SIG-M5 treated with dmso at 0.1 percent for 504 hours (cell line): ENCODE measurements around the gene MARCO.

Source experiments
- DNase-seq: peaks from one replicate; lab custom pipeline; 2025; ENCODE audit not compliant: unreplicated experiment; lab: John Stamatoyannopoulos, UW

Gene MARCO, protein sequence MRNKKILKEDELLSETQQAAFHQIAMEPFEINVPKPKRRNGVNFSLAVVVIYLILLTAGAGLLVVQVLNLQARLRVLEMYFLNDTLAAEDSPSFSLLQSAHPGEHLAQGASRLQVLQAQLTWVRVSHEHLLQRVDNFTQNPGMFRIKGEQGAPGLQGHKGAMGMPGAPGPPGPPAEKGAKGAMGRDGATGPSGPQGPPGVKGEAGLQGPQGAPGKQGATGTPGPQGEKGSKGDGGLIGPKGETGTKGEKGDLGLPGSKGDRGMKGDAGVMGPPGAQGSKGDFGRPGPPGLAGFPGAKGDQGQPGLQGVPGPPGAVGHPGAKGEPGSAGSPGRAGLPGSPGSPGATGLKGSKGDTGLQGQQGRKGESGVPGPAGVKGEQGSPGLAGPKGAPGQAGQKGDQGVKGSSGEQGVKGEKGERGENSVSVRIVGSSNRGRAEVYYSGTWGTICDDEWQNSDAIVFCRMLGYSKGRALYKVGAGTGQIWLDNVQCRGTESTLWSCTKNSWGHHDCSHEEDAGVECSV

DNA sequence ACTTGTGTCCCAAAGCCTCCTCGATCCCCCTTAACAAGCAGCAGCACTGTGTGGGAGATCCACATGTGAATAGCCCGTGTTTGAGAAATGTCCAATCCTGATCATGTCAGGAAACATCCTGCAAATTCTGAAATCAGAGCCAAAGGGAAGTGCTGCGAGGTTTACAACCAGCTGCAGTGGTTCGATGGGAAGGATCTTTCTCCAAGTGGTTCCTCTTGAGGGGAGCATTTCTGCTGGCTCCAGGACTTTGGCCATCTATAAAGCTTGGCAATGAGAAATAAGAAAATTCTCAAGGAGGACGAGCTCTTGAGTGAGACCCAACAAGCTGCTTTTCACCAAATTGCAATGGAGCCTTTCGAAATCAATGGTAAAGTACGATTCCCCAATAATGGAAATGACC lies at the start of gene MARCO:
Gene MARCO, plus strand, starts transcription at position 164 of the 400 bp plus-strand sequence. Its CDS starts 107 bp downstream, at position 271.
- no peak for DNase-seq

DNA sequence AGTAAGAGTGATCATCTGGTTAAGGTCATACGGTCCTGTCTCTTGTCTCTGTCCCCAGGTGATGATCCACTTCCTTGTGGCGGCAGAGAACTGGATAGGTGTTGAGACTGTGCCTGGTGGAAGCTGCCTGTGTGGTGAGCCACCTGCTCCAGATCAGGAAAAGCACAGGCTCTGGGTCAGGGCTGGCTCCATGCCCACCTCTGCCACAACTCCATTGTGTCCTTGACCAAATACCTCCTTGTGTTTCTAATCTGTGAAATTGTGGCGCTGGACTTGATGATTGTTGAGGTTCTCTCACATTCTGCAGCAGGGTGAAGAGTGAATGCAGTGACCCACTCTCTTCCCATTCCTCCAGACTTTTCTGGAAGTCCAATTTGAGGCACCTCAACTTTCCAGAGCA lies 48.9 kb upstream of the MARCO start:
- no peak for DNase-seq

DNA sequence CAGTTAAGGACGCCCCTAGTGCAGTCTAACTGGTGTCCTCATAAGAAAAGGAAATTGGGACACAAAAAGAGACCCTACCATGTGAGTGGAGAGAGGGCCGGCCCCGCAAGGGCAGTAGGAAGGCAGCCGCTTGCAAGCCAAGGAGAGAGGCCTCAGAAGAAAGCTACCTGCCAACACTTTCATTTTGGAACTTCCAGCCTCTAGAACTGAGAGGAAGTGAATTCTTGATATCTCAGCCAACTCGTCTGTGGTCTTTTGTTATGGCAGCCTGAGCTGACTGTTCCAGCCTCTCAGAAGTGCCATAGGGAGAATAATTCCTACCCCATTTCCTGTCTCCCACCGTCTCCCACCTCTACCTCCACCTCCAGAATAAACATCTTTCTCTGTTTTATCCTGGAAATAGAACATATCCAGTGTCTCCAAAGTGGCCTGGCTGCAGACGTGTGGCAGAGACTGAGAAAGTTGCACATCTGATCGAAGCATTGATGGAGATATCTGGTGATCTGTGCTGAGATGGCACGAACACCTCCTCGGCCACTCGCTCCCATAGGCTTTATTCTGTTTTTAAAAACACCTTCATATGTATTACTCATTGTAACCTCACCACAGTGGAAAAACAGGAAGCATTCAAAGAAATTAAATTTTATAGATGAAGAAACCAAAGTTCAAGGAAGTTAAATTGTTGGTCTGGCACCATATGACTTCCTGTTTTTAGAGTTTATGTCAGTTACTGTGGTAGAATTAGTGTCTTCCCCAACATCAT lies 39.5 kb upstream of the MARCO start:
- peak; percentile 96 for DNase-seq

DNA sequence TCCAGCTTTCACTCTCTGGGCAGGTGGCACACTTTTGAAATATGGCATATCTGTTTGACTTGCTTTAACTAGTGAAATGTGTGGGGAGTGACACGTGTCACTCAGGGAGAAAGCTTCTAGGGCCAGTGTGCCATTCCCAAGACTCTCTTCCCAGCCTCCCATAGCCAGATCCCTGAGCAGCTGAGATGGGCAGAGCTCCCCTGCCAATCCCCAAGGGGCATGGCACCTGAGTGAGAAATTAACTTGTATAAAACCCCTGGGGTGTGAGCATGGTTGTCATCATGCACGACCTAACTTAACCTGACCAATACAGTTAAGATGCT lies 39.0 kb upstream of the MARCO start:
- DNase-seq = no peak

DNA sequence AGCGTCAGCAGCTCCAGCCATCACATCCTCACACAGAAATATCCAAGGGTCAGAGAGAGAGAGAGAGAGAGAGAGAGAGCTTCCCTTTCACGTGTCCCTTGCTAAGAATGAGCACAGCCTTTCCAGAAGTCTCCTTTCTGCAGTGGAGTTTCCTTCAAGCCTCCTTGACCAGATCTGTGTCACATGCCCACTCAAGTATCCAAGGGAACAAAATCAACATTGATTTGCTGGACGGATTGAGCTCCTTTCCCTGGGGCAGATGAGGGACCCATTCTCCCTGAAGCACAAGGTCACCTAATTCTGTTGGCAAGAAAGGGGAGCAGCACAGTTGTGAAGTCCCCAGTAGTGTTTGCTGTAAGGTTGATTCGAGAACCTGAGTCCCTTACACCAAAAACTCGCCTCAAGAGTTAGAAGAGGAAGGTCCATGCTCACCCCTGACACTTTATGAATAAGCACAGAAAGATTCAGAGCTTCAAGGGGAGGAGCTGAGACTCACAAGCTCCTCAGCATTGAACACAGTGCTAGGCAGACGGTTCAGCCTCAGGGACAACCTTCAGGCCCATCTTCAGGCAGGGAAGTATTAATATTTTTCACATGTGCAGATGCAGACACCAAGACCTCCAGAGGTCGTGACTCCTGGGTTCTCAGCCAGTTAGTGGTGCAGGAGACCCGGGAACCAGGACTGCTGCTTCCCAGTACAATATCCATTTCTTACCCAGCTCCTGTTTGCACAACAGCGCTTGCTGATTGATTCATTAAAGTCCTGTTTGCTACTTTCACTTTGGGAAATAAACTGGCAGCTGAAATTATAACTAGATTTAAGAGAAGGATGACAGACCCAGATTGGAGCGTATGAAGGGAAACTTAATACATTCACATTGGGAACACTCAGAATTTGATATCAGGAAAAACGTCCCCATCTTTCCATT lies 38.2 kb upstream of the MARCO start:
- no peak for DNase-seq

DNA sequence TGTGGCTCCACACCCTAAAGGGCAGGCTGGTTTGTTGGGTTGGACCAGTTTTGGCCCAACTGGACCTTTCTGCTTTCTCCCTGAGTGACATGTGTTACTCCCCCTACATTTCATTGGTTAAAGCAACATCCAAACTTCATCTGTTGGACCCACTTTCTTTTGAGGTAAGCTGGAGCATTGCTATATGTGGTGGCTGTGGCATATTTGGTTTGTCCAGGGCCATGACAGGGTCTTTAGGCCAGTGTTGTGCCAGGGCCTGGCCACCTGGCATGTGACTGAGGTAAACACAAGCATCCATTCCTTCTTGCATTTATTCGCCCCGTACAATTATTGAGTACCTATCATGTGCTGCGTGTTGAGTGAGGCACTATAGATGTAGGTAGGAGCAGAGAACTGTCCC lies 36.8 kb upstream of the MARCO start:
- no peak for DNase-seq

DNA sequence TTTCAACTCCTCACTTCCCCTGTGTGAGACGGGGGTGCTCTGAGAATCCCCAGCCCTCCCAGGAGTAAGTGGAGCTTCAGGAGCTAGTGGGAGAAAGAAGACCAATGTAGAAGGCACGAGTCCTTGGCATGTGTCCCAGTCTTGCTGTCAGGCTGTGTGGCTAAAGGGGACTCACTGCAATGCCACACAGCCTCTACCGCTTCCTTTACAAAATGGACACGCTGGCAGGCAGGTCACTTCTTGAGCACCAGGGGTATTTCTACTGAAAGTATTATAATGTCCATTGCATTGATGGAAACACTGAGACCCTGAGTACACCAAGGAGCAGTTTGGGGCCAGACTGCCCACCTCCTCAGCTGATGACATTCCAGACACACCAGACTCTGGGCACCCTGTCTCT lies 35.8 kb upstream of the MARCO start:
- no peak for DNase-seq

DNA sequence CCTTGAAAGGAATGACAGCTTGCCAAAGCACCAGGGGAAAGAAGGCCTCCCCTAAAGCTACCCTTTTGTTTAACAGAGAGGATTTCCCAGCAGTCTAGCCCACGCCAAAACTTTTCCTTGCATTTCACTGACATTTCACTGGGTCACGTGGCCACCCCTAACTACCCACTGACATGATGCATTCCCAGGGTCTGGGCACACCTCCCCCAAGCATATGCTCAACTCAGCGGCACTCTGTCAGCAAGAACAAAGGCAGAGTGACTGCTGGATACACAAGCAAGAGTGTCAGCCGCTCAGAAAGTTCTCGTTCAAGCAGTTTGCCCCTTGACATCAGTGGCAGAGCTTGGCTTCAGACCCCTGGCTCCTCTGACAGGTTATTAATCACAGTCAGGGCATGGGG lies 34.2 kb upstream of the MARCO start:
- DNase-seq = no peak

DNA sequence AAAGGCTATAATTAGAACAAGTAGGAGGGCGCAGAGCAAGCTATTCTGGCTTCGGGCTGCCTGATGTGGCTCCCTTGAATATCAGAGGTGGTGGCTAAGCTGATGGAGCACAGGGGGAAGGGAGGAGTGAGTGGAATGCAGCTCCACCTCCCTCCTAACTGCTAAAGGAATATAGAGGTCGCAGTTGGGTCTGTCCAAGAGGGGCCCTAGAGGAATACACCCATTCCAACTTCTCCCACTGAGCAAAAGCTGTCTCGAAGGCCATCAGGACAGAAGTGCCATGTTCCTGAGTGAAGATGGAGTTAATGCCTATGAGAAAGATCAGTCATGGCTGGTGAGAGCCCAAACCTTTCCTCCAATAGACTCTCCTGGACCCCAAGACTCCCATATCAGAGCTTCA lies 32.8 kb upstream of the MARCO start:
- DNase-seq = no peak

DNA sequence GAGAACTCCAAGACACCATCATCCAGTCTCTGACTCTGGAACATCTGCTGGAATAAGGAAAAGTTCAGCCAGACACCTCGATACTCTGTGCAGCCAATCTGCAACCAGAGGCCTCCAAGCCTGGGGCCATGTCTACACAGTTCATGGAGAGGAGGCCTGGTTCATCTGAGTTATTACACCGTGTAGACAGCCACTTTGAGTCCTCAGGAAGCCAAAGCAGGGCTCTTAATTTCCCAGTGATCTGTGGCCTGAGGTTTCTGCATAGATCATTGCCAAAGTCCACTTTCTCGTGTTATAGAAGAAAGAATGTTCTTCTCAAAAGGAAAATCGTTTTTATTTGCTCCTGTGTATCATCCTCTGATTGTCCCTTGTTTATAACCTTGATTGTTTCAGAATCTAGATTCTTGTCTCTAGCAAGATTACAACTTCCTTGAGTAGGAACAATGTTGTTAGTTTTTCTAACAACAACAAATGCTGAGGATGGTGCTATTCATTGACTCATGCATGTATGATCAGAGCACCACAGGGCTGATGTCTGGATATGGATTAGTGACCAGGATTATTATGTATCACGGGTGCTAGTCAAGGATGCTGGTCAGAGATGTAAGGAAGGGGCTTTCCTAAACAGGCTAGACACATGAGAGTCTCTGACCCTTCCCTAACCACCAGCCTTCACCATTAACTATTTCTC lies 30.7 kb upstream of the MARCO start:
- DNase-seq = no peak

DNA sequence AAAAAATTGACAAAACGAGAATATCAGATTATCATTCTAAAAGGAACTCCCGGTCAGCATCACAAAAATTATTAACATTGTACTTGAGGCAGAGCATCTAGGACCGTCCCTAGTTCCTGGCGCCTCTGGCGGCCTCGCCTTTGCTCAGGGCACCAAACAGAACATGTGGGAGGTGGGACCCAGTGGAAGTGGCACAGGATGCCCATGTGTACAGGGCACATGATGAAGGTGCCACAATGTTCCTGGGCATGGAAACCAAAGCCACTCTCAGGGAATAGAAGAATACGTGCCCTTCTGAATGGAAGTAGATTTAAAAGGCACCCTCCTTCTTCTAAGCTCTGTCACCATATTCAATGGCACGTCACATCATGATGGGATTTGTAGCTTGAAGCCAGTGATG lies 30.1 kb upstream of the MARCO start:
- DNase-seq = no peak

DNA sequence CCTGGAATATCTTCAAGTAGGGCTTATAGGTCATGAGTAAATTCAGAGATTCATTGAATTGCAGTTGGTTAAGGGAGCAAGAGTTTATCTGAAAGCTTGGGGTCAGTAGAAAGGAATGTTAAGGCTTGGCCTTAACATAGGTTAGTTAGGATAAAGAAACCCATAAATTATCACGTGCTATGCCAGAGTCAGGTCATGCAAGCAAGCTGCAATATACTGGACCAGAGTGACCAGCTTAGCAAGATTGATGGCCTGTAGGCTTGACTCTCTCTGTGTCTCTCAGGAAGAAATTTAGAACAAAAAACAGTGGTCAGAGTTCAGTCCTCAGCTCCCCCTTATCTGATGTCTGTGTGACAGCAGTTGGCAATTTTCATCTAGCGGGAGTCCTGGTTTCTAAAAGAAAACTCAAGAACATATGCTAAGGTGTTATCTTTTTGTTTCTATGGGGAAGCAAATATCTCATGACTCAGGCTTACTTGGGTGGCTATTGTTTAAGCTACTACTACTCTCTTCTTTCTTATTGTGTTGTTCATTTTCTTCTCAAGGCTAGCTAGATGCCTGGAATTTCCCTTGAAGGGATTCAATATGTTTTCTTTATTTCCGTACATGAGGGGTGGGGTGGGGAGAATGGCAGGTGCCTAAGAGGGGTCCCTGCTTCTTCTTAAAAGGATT lies 28.7 kb upstream of the MARCO start:
- no peak for DNase-seq

DNA sequence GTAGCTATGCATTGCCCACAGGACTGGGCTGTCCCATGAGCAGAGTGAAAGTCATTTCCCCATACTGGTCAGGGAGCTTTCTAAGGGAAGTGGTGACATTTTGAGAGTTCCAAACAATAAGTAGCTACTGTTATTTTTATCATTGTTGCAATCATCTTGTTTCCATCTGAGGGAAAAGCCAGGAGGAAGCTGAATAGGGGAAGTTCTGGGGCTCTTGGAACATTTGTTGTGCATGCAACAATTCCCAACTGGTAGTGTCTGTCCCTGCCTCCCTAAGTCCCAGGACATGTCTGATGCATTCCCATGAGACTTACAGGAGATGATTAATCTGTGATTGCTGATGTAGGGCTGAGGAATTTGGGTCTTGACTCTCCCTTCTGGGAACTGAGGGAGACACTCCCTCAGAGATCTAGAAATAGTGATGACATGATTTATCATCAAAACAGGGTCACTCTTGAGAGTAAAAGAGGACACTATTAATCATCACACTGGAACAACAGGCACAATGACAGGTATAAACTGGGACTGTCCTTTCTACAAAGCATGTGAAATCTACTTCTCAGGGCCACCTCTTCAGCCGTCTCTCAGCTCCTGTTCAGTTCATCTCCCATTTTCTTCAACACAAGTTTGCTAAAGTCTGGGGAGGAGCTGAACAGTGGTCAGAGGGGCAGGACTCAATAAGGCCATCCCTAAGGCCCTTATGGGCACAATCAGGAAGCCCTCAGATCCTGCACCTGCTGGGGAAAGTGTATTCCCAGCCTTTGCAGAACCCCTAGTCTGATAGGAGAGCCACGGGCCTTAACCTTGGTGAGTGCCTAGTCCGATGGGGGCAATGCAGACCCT lies 28.0 kb upstream of the MARCO start:
- no peak for DNase-seq

DNA sequence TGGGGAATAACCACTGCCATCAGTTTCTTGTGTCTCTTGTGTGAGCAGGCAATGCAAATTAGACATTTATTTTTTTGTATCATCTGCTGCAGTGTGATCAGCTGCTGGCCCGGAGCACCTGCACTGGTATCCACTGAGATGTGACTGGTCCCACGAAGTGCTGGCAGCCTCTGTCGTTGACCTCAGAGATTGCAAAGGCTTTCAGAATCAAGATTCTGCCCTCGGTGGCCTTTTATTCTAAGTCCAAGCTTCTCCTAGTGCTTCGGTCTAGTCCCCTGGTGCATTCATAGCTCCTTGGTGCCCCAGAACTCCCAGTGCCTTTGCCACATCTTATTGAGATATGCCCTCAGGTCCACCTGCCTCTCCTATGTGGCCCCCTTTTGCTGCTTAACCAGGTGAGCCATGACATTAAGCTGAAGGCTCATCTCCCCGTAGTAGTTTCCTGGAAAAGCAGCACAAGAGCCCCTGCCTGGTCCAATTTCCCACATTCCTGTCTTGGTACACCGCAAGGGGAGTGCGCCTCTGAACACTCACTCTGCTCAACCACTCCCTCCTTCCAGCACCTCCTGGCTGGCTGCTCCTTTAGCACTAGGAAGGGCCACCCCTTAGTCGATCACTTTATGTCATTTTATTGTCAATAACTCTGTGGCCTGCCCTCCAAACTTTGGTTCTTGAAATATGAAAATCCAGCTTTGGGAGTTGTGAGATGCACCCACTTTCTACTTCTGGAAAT lies 27.1 kb upstream of the MARCO start:
- no peak for DNase-seq

DNA sequence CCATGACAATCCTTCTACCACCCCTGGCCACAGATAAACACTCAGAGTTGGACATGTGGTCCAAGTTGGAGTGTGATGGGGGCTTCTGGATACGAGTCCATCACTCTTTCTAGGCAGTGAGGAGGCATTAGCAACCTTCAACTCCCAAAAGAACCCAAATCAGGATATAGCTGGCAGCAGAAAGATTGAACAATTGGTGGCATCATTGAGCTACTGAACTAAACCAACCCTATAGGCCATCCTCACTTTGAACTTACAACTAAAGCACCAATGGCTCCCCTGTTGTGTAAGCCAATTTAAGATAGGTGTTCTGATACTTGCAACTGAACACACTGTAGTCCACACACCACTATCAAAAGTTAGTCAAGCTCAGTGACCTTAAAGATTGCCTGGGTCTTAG lies 24.0 kb upstream of the MARCO start:
- no peak for DNase-seq

DNA sequence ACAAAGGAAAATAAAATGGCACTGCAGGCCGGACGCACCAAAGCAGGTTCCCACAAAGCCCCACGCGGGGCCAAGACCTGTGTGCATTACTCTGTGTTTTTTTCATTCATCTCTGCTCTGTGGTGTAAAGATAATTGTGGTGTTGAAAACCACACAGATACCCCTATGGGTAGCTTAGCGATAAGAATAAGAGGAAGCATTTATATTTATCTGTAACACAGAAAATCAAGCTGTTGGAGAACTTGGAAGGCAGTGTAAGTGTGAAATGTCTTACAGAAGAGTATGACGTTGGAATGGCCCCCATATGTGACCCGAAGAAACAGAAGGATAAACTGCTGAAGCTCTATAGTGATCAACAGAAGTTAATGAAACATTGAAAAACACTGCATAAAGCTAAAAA lies 20.3 kb upstream of the MARCO start:
- DNase-seq = peak; percentile 17

DNA sequence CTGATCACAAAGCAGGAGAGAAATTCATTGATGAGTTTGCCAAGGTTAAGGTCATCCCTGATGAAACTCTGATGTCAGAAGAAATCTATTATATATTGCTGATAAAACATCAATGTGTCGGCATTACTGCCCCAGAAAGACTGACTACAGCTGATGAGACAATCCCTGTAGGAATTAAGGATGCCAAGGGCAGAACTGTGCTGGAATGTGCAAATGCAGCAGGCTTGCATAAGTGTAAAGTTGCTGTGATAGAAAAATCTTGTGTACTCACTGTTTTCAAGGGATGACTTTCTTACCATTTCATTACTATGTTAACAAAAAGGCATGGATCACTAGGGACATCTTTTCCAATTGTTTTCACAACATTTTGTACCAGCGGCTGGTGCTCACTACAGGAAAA lies 19.7 kb upstream of the MARCO start:
- no peak for DNase-seq

DNA sequence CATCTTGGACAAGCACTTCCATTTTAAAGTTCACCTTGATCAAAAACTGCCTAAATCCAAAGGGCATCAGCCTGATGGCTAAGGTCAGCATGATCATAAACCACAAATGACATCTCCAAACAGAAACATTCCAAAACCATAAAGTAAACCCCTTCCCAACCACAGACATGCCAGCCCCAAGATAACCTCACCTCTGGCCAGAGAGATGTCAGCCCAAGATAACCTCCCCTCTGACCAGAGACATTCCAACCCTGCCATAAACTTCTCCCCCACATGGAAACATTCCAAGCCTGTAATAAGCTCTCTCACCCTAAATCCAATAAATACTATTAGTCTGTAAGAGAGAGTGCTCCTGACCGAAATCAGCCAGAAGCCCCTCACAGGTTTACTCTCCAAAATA lies 18.6 kb upstream of the MARCO start:
- DNase-seq = no peak

DNA sequence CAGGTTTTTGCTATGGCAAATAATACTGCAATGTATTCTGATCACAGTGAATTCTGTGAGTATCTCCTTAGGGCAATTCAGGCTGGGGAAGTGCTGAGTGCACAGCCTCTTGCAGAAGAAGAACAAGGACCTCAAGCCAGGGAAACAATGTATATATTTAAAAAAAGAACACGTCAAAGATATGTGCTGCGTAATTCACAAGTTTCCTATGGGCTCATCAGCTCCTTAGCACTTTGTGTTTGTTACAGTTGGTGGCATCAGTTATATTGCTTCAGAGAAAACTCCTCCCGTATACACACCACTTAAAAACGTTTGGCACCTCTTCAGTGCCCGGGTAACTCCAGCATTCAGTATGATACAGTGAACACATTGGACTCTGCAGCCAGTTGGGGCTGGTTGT lies 16.5 kb upstream of the MARCO start:
- DNase-seq = peak; percentile 27
